HepG2 (cell line): ENCODE data around the gene FIZ1. TPM values are rescaled to one million over a fixed set of nuclear protein-coding genes. Genes with fewer than 3 reads are reported as not detected.

Source experiments
- ATAC-seq: fragments of 200-7000 bp; cut with Tn5 transposase; 3 replicates; pipeline ENCODE4 v1.9.1; 2020; ENCODE audit warnings: mild to moderate bottlenecking, moderate library complexity
- BruUV-seq: library from RNA; stranded (reverse); fragments of 400-500 nt; replicated peaks from 2 replicates; lab custom pipeline; 2021; lab: Mats Ljungman, UMichigan
- CTCF ChIA-PET: fragments of 300-600 bp; formaldehyde crosslinking; extraction: SDS; loops from one replicate; lab custom pipeline; 2021; ENCODE audit warnings: low total read pairs, inconsistent platforms, low intra/inter-chr PET ratio; lab: Yijun Ruan, JAX
- POLR2A ChIA-PET: fragments of 350-600 bp; sonication (Branson Sonifier 250); formaldehyde crosslinking; loops from one replicate; lab custom pipeline; 2020; ENCODE audit warnings: antibody characterized with exemption, inconsistent platforms; lab: Yijun Ruan, JAX
- DNase-seq: peaks from one replicate; pipeline ENCODE4 v3.0.0-alpha.2; 2015; ENCODE audit warnings: low spot score
- FAIRE-seq: peaks from 3 replicates; lab custom pipeline; 2011; peaks lifted over from hg19 to GRCh38; lab: Jason Lieb, UNC
- H2AFZ ChIP-seq: one replicate; pipeline ENCODE4 v1.6.1; 2011; ENCODE audit warnings: low read length, inconsistent platforms
- H3K27ac ChIP-seq: fragments of 300-600 bp; 3 replicates; pipeline ENCODE4 v1.8.0; 2011; ENCODE audit warnings: mixed run types, mild to moderate bottlenecking, mixed read lengths, low read length, inconsistent platforms; ENCODE audit not compliant: insufficient read depth; ENCODE audit errors: extremely low read length
- H3K27me3 ChIP-seq, 2 experiments: fragments of 200-600 bp in 1 of 2; 2 replicates in 1 of 2; 3 replicates in 1 of 2; pipeline versions ENCODE4 v1.6.0 to v1.8.0; 2011; ENCODE audit warnings: low read length in 2 of 2, mild to moderate bottlenecking in 2 of 2, moderate library complexity in 2 of 2, inconsistent platforms in 1 of 2; ENCODE audit not compliant: insufficient read depth in 2 of 2, control insufficient read depth in 1 of 2
- H3K36me3 ChIP-seq, 2 experiments: fragments of 200-600 bp in 1 of 2; replicated peaks in 1 of 2; 2 replicates in 1 of 2; 3 replicates in 1 of 2; pipeline versions ENCODE4 v1.5.1 to v1.8.0; 2011; ENCODE audit warnings: low read length in 2 of 2, inconsistent platforms in 1 of 2; ENCODE audit not compliant: insufficient read depth in 2 of 2, control insufficient read depth in 1 of 2
- H3K4me1 ChIP-seq: 2 replicates; pipeline ENCODE4 v1.5.1; 2012; ENCODE audit warnings: low read length, inconsistent platforms; ENCODE audit not compliant: insufficient read depth
- H3K4me2 ChIP-seq: 2 replicates; pipeline ENCODE4 v1.6.0; 2011; ENCODE audit warnings: low read depth, low read length, inconsistent platforms
- H3K4me3 ChIP-seq, 3 experiments: fragments of 200-600 bp in 1 of 3; sonication (generic), shearing (Covaris generic) in 1 of 3; replicated peaks in 1 of 3; 2 replicates each; pipeline ENCODE4 v1.5.1; 2011 to 2016; ENCODE audit warnings: low read length in 3 of 3, inconsistent platforms in 2 of 3, low read depth in 2 of 3, mild to moderate bottlenecking in 2 of 3, control low read depth in 1 of 3, mixed read lengths in 1 of 3; ENCODE audit not compliant: insufficient read depth in 1 of 3
- H3K79me2 ChIP-seq: one replicate; pipeline ENCODE4 v1.6.1; 2011; ENCODE audit warnings: low read length, inconsistent platforms; ENCODE audit not compliant: insufficient read depth
- H3K9ac ChIP-seq: 2 replicates; pipeline ENCODE4 v1.6.0; 2011; ENCODE audit warnings: mild to moderate bottlenecking, low read depth, low read length, inconsistent platforms; ENCODE audit not compliant: insufficient read depth
- H3K9me3 ChIP-seq: 2 replicates; pipeline ENCODE4 v1.5.1; 2012; ENCODE audit warnings: mild to moderate bottlenecking, low read length
- H4K20me1 ChIP-seq: 2 replicates; pipeline ENCODE4 v1.6.0; 2011; ENCODE audit warnings: inconsistent platforms, mild to moderate bottlenecking, low read length, moderate library complexity; ENCODE audit not compliant: insufficient read depth
- ARID3A ChIP-seq: IDR thresholded peaks from 2 replicates; pipeline ENCODE4 v1.6.1; 2012; ENCODE audit warnings: low read depth, low read length, improper control_type of control experiment
- ARID5B ChIP-seq: IDR thresholded peaks from 2 replicates; pipeline ENCODE4 v1.4.0; 2020; ENCODE audit warnings: mild to moderate bottlenecking, missing genetic modification reagents
- HNRNPL ChIP-seq: fragments of 200-400 bp; formaldehyde crosslinking; IDR thresholded peaks from 2 replicates; pipeline ENCODE4 v1.6.1; 2017; ENCODE audit warnings: mild to moderate bottlenecking, low read depth, low read length
- HOXA7 ChIP-seq: sonication (generic); formaldehyde crosslinking; IDR thresholded peaks from 2 replicates; pipeline ENCODE4 v1.8.1; 2022; ENCODE audit warnings: mild to moderate bottlenecking, missing genetic modification reagents, moderate library complexity
- ZBTB2 ChIP-seq: sonication (generic); formaldehyde crosslinking; IDR thresholded peaks from 2 replicates; pipeline ENCODE4 v1.8.0; 2022; ENCODE audit warnings: low read depth, missing genetic modification reagents
- ZMYM3 ChIP-seq: sonication (generic); formaldehyde crosslinking; IDR thresholded peaks from 2 replicates; pipeline ENCODE4 v1.5.1; 2020; ENCODE audit warnings: mild to moderate bottlenecking, missing genetic modification reagents
- ZNF121 ChIP-seq: sonication (generic); formaldehyde crosslinking; IDR thresholded peaks from 2 replicates; pipeline ENCODE4 v1.5.0; 2020; ENCODE audit warnings: mild to moderate bottlenecking, missing genetic modification reagents
- ZNF251 ChIP-seq: sonication (generic); formaldehyde crosslinking; IDR thresholded peaks from 2 replicates; pipeline ENCODE4 v1.9.0; 2021; ENCODE audit warnings: mild to moderate bottlenecking, missing genetic modification reagents
- ZNF619 ChIP-seq: sonication (generic); formaldehyde crosslinking; IDR thresholded peaks from 2 replicates; pipeline ENCODE4 v1.4.0; 2020; ENCODE audit warnings: mild to moderate bottlenecking, missing genetic modification reagents
- WGBS: methylation state at CpG from one replicate; pipeline ENCODE4 v1.1.6; 2017; ENCODE audit warnings: low lambda C conversion rate; 5-methylcytosine and 5-hydroxymethylcytosine counted together
- in situ Hi-C: cut with HindIII; loops from 2 replicates; pipeline ENCODE4 v1.10.0; 2017; ENCODE audit warnings: low pct_unique_long_range_greater_than_20kb; ENCODE audit not compliant: extremely low pct_ligation_motif_present
- intact Hi-C: fragments of 100-400 bp; cut with micrococcal nuclease; formaldehyde crosslinking; loops from one replicate; pipeline ENCODE4 v1.10.0; 2022; ENCODE audit not compliant: unreplicated experiment
- polyA plus RNA-seq, 8 experiments: library from polyadenylated mRNA; depleted of rRNA in 3 of 8; stranded (reverse) in 7 of 8; unstranded in 1 of 8; fragments of >200 nt; fragmentation: Illumina TruSeq in 4 of 8; extraction: Trizol in 4 of 8; gene quantifications; 2 replicates each; pipeline versions ENCODE4 v1.2.1 to v1.2.3, GENCODE V29; 2011 to 2016; ENCODE audit warnings: low read depth in 4 of 8, missing spikeins in 1 of 8, mixed read lengths in 1 of 8; ENCODE audit not compliant: insufficient read depth in 1 of 8
- total RNA-seq, 5 experiments: library from RNA; depleted of rRNA; stranded (reverse); fragments of >200 nt; fragmentation: Illumina TruSeq; extraction: Trizol; gene quantifications; 2 replicates each; pipeline ENCODE4 v1.2.3, GENCODE V29; 2016; ENCODE audit warnings: low read depth in 1 of 5

The FIZ1 gene
- total and polyA plus RNA-seq, 2 of the 13 experiments (the other 11 are each of a cell fraction or from before 2014, with no cell fraction given), result 3.6 to 5.9 TPM

DNA sequence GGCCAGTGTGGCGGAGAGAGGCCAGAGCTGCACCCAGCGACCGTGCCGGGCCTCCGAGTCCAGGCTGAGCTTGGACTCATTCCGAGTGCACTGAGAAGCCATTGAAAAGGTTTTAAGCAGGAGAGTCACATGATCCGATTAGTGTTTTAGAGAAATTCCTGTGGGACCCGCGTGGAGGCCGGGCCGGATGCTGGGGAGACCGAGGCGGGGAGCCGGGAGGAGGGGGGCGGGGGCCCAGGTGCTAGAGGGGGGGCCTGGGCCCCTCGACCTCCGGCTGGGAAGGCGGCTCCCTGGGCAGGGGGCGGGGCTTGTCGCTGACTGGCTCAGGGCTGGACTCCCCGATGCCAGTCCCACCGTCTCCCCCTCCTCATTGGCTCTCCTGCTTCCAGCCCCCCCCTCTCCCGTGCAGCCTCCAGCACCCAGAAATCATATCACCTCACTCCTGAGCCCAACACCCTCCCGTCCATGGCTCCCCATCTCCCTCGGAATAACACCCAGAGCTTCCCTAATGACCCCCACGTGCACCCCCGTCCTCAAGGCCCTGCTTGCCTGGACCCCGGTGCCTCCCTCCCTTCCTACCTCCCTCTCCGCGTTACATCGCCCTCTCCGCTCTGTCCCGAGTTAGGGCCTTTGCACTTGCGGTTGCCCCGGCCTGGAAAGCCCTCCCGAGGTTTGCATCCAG lies 13.5 kb downstream of the FIZ1 start (continued):
- TF ChIP-seq ARID5B (CRISPR knock-in tag) (peak; percentile 35; the same call in 1 of the 2 replicates), HNRNPL (no peak), ZNF619 (CRISPR knock-in tag) (no peak), ZNF251 (CRISPR knock-in tag) (no peak)

GRCh38 chr19:55584871-55585270 lies 14.4 kb downstream of the FIZ1 start:
- no peak overlapping the region for H3K27ac ChIP-seq
- no peak overlapping the region for H2AFZ ChIP-seq
- no TSS peak for BruUV-seq
- no peak overlapping the region for H3K4me3 ChIP-seq
- WGBS, result 89% methylated on average over 8 of the region's 11 CpGs
- no peak for FAIRE-seq
- H3K36me3 ChIP-seq, result no peaks in the 10 kb centered on the region
- H3K27me3 ChIP-seq, result no peaks in the 10 kb centered on the region; a peak in 1 of 5 replicates
- CTCF ChIA-PET, result no interaction called here
- peak overlapping the region; percentile 11; the same call in 1 of the 2 replicates for H3K4me2 ChIP-seq
- no peak overlapping the region for H3K9ac ChIP-seq
- in situ Hi-C loops, result no loop called here
- POLR2A ChIA-PET, result interaction anchor here (1.0 to 5.3 kb wide), 4 partner anchors 15 to 40 kb away, joined by 3 to 66 read pairs (median 4); partner anchors contain the start of genes FIZ1, ZNF524 and ZNF784
- no peak for ATAC-seq
- peaks cover 4% of the 10 kb centered on the region for H3K79me2 ChIP-seq
- no peaks in the 10 kb centered on the region for H4K20me1 ChIP-seq
- peaks cover 47% of the 10 kb centered on the region for H3K4me1 ChIP-seq
- intact Hi-C loops, result loop anchor here (10.0 kb wide), 2 partner anchors 50 to 70 kb away; no protein-coding TSS in a partner anchor
- DNase-seq, result no peak
- no peaks in the 10 kb centered on the region for H3K9me3 ChIP-seq
- TF ChIP-seq ZMYM3 (CRISPR knock-in tag) (peak; percentile 62; the same call in 1 of the 2 replicates), ZBTB2 (CRISPR knock-in tag) (0 out of 2 replicates have a peak, but pooled peaks have one; percentile 18), ZNF121 (peak; percentile 77; the same call in 1 of the 2 replicates), ARID3A (no peak), HOXA7 (no peak)
